Measurements from ENCODE around the gene LSM2.

The LSM2 gene

GRCh38 chr6:31791324-31792089, 15.3 kb downstream of the LSM2 start:
- H3K4me1 ChIP-seq (ENCODE audit: control insufficient read depth, insufficient read depth, low read length), result peaks cover 8% of the 10 kb centered on the region

GRCh38 chr6:31785475-31785874, 21.3 kb downstream of the LSM2 start:
- Histone ChIP-seq H3K4me1 (ENCODE audit: control insufficient read depth, insufficient read depth, low read length) (no peaks in the 10 kb centered on the region), H3K4me3 (ENCODE audit: low read length) (no peak overlapping the region), H3K27ac (ENCODE audit: low read depth, low read length) (no peak overlapping the region), H3K9ac (ENCODE audit: low read length) (no peak overlapping the region), H3K27me3 (ENCODE audit: control insufficient read depth, insufficient read depth, low read length) (no peaks in the 10 kb centered on the region), H3K36me3 (ENCODE audit: control insufficient read depth, insufficient read depth, low read length) (peaks cover 39% of the 10 kb centered on the region)

More at GRCh38 chr6:31791324-31792089, 15.3 kb downstream of the LSM2 start:
- H3K27ac ChIP-seq (ENCODE audit: low read depth, low read length), result no peak overlapping the region
- peaks cover 6% of the 10 kb centered on the region for H3K36me3 ChIP-seq (ENCODE audit: control insufficient read depth, insufficient read depth, low read length)
- H3K27me3 ChIP-seq (ENCODE audit: control insufficient read depth, insufficient read depth, low read length), result no peaks in the 10 kb centered on the region
- H3K9ac ChIP-seq (ENCODE audit: low read length), result no peak overlapping the region
- H3K4me3 ChIP-seq (ENCODE audit: low read length), result no peak overlapping the region

- peaks cover 37% of the 10 kb centered on the region for H3K36me3 ChIP-seq (ENCODE audit: control insufficient read depth, insufficient read depth, low read length)
- H3K27ac ChIP-seq (ENCODE audit: low read depth, low read length), result no peak overlapping the region
- H3K4me1 ChIP-seq (ENCODE audit: control insufficient read depth, insufficient read depth, low read length), result no peaks in the 10 kb centered on the region
- H3K4me3 ChIP-seq (ENCODE audit: low read length), result no peak overlapping the region
- H3K9ac ChIP-seq (ENCODE audit: low read length), result no peak overlapping the region
- no peaks in the 10 kb centered on the region for H3K27me3 ChIP-seq (ENCODE audit: control insufficient read depth, insufficient read depth, low read length)
Measured at GRCh38 chr6:31784098-31784925, 22.5 kb downstream of the LSM2 start.

GRCh38 chr6:31782126-31782855, 24.5 kb downstream of the LSM2 start:
- Histone ChIP-seq H3K4me1 (ENCODE audit: control insufficient read depth, insufficient read depth, low read length) (no peaks in the 10 kb centered on the region), H3K36me3 (ENCODE audit: control insufficient read depth, insufficient read depth, low read length) (peaks cover 40% of the 10 kb centered on the region), H3K9ac (ENCODE audit: low read length) (no peak overlapping the region), H3K27me3 (ENCODE audit: control insufficient read depth, insufficient read depth, low read length) (no peaks in the 10 kb centered on the region), H3K27ac (ENCODE audit: low read depth, low read length) (no peak overlapping the region), H3K4me3 (ENCODE audit: low read length) (no peak overlapping the region)

- H3K27me3 ChIP-seq (ENCODE audit: control insufficient read depth, insufficient read depth, low read length), result no peaks in the 10 kb centered on the region
- no peak overlapping the region for H3K4me3 ChIP-seq (ENCODE audit: low read length)
- H3K36me3 ChIP-seq (ENCODE audit: control insufficient read depth, insufficient read depth, low read length), result peaks cover 40% of the 10 kb centered on the region
- no peak overlapping the region for H3K27ac ChIP-seq (ENCODE audit: low read depth, low read length)
- no peak overlapping the region for H3K9ac ChIP-seq (ENCODE audit: low read length)
- H3K4me1 ChIP-seq (ENCODE audit: control insufficient read depth, insufficient read depth, low read length), result no peaks in the 10 kb centered on the region
Measured at GRCh38 chr6:31781244-31782125, 25.3 kb downstream of the LSM2 start.

- no peak overlapping the region for H3K9ac ChIP-seq (ENCODE audit: low read length)
- H3K36me3 ChIP-seq (ENCODE audit: control insufficient read depth, insufficient read depth, low read length), result peaks cover 40% of the 10 kb centered on the region
- H3K4me3 ChIP-seq (ENCODE audit: low read length), result no peak overlapping the region
- H3K27me3 ChIP-seq (ENCODE audit: control insufficient read depth, insufficient read depth, low read length), result no peaks in the 10 kb centered on the region
- no peaks in the 10 kb centered on the region for H3K4me1 ChIP-seq (ENCODE audit: control insufficient read depth, insufficient read depth, low read length)
- H3K27ac ChIP-seq (ENCODE audit: low read depth, low read length), result no peak overlapping the region
Measured at GRCh38 chr6:31780507-31781243, 26.1 kb downstream of the LSM2 start.

GRCh38 chr6:31779908-31780307, 26.9 kb downstream of the LSM2 start:
- Histone ChIP-seq H3K27me3 (ENCODE audit: control insufficient read depth, insufficient read depth, low read length) (no peaks in the 10 kb centered on the region), H3K4me1 (ENCODE audit: control insufficient read depth, insufficient read depth, low read length) (no peaks in the 10 kb centered on the region), H3K27ac (ENCODE audit: low read depth, low read length) (no peak overlapping the region), H3K36me3 (ENCODE audit: control insufficient read depth, insufficient read depth, low read length) (peaks cover 34% of the 10 kb centered on the region), H3K4me3 (ENCODE audit: low read length) (no peak overlapping the region), H3K9ac (ENCODE audit: low read length) (no peak overlapping the region)

- Histone ChIP-seq H3K4me1 (ENCODE audit: control insufficient read depth, insufficient read depth, low read length) (no peaks in the 10 kb centered on the region), H3K27me3 (ENCODE audit: control insufficient read depth, insufficient read depth, low read length) (no peaks in the 10 kb centered on the region), H3K4me3 (ENCODE audit: low read length) (no peak overlapping the region), H3K36me3 (ENCODE audit: control insufficient read depth, insufficient read depth, low read length) (peaks cover 28% of the 10 kb centered on the region), H3K9ac (ENCODE audit: low read length) (no peak overlapping the region), H3K27ac (ENCODE audit: low read depth, low read length) (no peak overlapping the region)
Measured at GRCh38 chr6:31778999-31779885, 27.5 kb downstream of the LSM2 start.

- Histone ChIP-seq H3K27ac (ENCODE audit: low read depth, low read length) (no peak overlapping the region), H3K36me3 (ENCODE audit: control insufficient read depth, insufficient read depth, low read length) (peaks cover 24% of the 10 kb centered on the region), H3K9ac (ENCODE audit: low read length) (no peak overlapping the region)
Measured at GRCh38 chr6:31778193-31778592, 28.6 kb downstream of the LSM2 start.

GRCh38 chr6:31777667-31778050, 29.1 kb downstream of the LSM2 start:
- Histone ChIP-seq H3K27ac (ENCODE audit: low read depth, low read length) (no peak overlapping the region), H3K4me1 (ENCODE audit: control insufficient read depth, insufficient read depth, low read length) (no peaks in the 10 kb centered on the region), H3K27me3 (ENCODE audit: control insufficient read depth, insufficient read depth, low read length) (no peaks in the 10 kb centered on the region), H3K9ac (ENCODE audit: low read length) (no peak overlapping the region), H3K36me3 (ENCODE audit: control insufficient read depth, insufficient read depth, low read length) (peaks cover 19% of the 10 kb centered on the region), H3K4me3 (ENCODE audit: low read length) (no peak overlapping the region)

More at GRCh38 chr6:31778193-31778592, 28.6 kb downstream of the LSM2 start:
- Histone ChIP-seq H3K4me3 (ENCODE audit: low read length) (no peak overlapping the region), H3K27me3 (ENCODE audit: control insufficient read depth, insufficient read depth, low read length) (no peaks in the 10 kb centered on the region), H3K4me1 (ENCODE audit: control insufficient read depth, insufficient read depth, low read length) (no peaks in the 10 kb centered on the region)
